Epidermal melanocyte (primary cell): ENCODE data around the gene SMU1.

Experiments
- DNase-seq: peaks from one replicate; pipeline ENCODE4 v3.0.0; 2011; ENCODE audit warnings: low spot score; ENCODE audit not compliant: insufficient read length

The SMU1 gene

DNA sequence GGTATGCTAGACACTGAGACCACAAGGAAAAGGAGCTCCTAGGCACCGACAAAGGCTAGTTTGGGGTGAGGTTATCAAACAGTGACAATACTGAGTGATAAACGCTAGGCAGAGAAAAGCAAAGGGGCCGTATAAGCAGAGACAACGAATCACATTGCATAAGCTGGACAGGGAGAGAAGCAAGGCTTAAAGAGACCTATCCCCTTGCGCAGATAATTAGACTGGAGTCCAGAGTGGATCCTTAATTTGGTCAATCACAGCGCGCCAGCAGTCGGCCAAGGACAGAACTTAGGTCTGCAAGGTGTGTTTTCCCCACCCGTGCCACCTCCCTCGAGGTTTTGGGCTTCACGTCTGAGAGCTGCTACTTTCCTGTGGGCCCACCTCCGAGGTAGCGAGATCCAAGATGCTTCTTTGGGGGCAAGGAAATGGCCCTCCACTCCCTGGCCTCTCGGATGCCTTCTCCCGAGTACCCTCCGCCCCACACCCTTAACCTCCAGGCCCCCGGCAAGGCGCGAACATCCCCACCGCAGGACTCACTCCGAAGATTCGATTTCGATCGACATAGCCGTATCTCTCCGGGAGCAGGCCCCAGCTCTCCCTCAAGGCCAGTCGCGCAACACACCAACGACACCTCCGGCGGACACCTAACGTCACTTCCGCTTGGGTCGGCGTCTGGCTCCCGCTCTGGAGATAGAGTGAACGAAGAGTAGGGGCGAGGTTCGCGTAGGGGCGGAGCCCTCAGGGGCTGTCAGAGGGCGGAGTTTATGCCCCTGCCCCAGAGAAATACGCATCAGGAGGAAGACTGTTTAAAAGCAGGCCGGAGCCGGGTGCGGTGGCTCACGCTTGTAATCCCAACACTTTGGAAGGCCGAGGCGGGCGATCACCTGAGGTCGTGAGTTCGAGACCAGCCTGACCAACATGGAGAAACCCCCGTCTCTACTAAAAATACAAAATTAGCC, at the start of gene SMU1:
Gene SMU1 (minus strand): TSS at position 629 of the 959 bp plus-strand sequence. CDS start 66 bp downstream, at position 563.
- DNase-seq = peak; percentile 92

DNA sequence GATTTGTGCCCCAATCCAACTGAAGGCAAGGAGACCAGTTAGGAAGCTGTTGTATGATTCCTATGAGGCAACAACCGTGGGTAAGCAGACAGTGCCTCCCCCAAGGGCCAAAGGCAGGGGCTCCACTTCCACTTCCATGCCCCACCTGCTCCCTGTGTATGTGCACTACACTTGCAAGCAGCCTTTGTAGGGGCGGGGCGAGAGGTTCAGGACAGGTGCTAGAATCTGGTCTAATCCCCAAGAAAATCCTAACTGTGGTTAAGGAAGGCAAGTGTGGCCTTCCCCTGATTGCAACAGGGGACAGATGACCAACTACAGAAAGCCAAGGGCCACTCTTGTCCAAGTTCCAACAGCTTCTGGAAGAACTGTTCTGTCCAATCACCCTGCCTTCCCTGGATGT, 49.0 kb upstream of the SMU1 start:
- DNase-seq = no peak

DNA sequence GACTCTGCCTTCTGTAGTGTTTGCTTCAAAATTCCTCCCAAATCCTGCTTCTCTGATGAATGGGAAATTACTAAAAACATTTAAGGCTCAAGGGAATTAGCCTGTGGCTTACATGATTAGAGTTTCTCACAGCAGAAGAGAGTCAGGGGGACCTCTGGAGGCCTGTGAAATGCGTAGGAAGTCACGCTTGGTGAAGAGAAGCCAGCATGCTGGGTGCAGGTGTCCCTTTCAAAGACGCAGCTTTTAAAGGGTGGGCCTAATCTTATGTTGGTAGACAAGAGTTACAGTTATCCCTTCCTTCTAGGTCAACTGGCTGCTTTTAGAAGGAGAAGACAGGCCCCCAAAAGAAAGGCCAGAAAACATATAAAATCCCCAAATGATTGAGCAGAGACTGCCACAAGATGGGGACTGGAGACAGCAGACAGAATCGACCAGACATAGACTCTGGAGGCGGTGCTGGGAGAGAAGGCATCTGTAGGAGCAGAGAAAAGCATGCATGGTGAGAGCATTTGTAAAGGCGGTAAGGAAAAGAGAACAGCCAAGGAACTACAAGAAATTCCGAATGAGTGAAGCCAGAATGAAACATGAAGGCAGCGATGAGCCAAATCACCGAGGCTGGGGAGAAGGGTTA, 48.4 kb upstream of the SMU1 start:
- DNase-seq = no peak

DNA sequence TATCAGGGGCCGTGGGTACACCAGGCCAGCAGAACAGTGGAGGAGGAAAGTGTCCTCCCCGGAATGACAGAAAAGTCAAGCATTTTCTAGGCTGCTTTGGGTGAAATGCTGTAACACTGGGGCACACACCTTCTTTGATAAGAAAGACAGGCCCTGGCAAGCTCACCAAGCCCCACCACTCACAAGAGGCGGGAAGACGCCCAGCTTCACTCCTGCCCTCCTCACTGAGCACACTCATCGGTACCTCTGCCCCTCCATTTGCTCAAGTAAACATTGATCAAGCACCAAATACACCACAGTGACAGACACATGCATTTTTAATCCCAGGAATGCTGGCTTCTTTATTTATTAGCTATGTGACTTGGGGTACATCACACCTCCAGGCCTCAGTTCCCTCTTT, 47.6 kb upstream of the SMU1 start:
- DNase-seq = no peak

DNA sequence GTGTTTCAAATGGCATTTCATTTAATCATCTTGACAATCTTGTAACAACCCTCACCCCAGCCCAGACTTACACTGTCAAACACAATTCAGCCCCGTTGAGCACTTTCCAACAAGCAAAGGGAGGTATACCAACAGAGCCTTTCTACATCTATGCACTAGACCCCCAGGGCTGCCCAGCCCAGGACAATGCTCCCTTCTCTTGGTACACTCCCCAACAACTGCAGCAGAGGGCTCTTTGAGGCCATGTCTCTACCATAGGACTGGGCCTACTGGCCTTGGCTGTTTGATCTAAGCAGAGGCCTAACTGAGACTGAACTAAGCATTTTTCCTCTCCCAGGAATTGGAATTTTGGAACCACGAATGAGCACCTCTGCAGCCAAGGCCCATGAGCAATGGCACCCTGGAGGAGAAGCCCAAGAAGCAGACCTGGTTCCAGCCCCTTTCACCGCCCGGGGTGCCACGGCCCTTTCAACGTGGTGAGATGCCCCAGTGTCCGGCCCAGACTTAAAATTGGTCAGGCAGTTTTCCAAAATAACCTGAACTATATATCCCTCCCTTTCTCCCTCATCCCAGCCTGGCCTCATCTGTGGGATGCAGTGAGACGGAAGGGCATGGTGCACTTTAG, 47.0 kb upstream of the SMU1 start:
- no peak for DNase-seq

DNA sequence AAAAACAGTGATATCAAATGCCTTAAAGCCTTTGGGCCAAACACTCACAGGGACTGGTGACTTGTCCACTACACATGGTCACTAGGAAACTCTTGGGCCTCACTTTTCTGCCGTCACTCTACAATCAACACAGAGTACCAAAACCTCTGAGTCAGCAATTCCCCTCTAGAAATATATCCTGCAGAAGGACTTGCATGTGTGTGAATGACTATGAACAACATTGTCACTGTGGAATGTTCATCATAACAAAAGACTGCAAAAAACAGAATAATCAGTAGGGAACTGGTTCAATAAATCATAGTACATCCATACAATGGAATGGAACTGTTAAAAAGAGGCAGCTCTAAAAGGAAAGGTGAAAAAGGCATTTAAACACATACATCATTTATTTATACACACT, 44.1 kb upstream of the SMU1 start:
- no peak for DNase-seq

DNA sequence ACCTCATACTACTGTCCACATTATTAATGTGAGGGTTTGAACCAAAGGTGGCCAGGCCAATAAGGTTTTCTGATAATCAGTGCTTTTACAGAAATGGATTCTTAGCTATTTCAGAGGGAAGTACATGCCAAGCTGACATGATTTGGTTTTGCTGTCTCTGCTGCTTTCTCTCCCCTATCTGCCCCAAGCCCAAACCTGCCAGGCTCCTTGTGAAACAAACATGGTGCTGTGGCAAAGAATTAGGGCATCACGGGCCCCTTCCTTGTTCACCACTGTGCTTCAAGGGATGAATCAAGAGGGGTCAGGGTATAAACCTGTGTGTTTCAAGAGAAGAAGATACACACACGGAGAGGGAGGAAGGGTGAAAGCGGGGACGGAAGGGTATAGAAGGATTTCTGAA, 41.3 kb upstream of the SMU1 start:
- no peak for DNase-seq

DNA sequence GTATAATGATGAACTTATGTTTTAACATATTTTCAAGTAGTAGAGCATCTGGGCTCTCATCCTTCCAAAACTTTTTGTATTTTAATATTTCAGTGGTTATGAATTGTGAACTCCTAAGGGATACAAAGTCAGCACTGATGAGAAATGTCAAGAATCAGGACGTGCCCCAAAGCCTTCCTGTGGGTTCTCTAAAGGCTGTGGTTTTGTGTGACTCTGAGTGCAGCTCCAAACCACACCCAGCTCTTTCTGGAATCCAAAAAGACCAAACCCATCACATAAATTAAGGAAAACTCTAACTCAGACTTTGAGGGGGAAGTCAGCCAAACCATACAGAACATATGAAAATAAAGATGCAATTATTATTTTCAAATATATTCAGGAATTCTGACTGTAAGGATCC, 40.8 kb upstream of the SMU1 start:
- DNase-seq = peak; percentile 51

DNA sequence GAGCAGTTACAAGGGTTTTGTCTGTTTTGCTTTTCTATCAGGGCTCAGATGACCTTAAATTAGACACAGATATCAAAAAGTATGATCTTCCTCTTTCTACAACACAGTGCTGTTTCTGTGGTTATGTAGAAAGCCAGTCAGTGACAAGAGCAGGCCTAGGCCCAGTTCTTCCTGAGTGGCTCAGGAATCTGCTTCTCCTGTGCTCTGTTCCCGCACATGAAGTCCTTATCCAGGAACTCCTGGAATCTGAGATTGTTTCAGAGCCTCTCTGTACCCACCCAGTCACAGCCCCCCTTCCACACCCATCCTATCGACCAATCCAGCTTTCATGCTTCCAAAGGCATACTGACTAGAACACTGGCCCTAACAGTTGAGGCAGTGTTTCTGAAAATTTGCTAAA, 40.4 kb upstream of the SMU1 start:
- DNase-seq = peak; percentile 30

DNA sequence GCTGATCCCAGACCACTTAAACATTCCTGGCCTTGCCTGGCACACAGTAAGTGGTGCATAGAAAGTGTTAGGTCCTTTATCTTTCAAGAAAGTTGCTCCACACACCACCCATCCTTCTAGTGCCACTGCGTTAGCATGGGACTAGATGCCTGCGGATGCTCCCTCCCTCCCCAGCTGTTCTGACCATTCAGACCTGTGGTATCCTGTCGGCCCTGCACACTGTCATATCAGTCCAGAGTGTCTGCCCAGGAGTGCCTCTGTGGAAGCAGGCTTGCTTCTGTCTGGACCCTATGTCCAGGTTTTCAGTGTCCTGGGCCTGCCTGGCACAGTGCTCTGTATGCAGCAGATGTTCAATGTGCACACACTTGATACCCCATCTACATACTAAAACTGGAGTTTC, 38.3 kb upstream of the SMU1 start:
- DNase-seq = no peak

DNA sequence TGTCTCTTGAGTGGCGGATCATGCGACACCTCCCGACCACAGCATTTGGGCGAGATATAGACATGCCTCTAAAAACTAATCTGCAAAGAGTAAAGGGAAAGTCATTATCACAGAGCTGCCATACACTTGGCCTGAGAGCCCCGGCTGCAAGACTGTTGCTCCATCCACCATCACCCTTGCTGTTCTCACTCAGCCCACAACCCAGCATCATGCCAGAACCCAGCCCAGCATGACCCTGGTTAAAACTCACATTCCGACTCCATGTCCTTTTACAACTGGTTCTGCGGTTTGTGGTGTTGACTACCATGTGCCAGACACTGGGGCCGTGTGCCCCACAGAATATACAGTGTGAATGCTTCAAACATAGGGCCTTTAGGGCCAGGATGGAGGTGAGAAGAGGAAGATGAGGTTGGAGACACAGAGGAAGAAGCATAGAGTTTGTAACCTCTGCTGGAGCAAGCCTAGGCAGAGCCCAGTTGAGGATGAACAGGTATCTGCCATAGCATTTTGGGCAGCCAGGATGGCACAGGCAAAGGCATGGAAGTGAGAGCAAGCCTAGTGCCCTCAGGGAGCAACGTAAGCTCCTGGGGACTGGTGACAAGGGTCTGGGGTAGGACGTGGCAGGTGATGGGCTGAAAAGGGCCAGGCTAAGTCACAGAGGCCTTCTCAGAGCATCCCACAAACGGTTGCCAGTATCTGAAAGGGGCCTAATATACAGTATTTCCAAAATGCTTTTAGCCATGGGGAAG, 37.5 kb upstream of the SMU1 start:
- DNase-seq = no peak

DNA sequence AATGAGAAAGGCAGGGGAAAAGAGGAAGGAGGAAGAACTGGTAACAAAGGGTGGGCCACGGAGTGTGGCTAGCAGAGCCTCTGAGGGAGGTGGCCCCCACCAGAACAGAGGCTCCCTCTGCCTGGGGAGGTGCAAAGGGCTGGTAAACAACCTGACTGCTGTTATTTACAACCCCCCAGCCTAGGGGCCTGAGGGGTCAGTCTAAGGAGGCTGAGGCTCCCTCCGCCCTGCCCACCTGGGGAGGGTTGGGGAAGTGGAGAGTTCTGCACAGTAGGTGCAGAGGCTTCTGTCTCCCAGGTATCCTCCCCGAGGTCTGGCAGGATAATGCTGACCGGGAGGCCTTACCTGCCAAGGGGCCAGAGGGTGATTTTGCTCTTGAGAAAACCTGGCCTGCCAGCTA, 35.6 kb upstream of the SMU1 start:
- DNase-seq = no peak

DNA sequence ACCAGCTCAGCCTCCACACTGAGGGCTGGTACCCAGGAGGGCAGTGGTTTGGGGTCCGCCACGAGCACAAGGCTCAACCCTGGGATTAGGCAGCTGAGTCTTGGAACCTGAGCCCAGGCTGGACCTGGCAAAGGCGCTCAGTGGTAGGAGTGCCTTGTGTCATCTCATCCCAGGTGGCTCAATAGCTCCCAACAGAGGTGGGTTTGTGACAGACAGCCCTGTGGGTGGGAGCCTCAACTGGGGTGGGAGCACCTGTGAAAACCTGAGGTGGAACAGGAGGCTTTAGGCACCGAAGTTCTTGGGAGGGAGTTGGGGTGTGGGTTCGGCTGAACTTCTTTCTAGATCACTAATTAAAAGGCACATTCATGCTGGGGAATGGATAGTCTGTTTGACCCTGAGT, 35.2 kb upstream of the SMU1 start:
- no peak for DNase-seq

DNA sequence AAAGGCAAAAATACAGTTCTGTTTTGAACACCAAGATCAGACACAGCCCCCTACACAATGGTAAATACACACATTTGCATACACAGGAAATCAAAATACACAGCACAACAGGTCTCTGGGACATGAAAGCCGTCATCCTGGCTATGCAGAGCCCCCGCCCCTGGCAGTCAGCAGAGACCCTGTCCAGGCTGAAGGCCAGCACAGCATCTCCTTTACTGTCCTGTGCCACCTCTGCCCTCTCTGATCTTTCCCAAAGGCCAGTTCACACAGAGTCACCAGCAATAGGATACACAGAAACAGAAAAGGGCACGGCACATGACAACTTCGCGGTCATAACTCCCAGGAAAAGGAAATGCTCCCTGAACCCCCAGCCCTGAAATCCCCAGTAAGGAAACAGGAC, 34.2 kb upstream of the SMU1 start:
- DNase-seq = no peak

DNA sequence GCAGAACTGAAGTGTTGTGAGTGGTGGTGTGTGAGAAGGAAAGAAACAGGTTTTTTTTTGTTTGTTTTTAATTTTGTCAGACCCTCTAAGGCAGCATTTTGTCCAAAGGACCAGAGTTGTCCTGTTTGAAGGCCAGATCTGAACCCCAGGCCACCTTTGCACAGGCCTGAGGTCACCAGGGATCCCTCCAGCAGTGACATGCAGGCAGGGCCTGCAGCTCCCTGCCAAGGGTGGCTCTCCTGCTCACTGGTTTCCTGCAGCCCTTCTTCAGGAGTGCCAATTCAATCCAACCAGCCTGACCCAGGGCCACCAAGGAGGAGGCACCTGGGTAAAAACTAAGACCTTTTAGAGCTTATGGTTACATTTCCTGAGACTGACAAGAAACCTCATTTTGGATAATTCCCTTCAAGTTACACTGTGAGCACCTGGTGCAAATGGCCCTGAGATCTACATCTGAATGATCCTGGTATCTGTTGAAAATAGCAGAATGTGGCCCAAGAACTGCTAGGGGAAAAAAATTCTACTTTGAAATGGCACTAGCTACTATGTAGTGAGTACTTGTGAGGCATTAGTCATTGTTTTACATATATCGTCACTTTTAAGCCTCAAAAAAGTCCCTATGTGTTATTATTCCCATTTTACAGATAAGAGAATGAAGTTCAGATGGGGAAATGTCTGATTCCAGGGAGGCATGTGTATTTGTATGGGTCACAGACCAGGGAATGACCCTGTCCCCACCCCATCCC, 33.5 kb upstream of the SMU1 start:
- no peak for DNase-seq

DNA sequence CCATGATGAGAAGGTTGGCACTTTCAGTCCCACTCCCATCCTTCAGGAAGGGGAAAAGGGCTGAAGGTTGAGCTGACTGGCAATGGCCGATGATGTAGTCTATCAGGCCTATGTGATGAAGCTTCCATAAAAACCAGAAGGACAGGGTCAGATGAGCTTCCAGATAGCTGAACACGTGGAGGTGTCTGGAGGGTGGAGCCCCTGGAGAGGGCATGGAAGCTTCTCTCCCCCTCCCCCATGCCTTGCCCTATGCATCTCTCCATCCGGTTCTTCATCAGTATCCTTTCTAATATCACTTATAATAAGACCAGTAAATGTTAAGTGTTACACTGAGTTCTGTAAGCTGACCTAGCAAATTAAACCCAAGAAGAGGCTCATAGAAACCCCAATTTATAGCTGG, 32.6 kb upstream of the SMU1 start:
- DNase-seq = no peak

DNA sequence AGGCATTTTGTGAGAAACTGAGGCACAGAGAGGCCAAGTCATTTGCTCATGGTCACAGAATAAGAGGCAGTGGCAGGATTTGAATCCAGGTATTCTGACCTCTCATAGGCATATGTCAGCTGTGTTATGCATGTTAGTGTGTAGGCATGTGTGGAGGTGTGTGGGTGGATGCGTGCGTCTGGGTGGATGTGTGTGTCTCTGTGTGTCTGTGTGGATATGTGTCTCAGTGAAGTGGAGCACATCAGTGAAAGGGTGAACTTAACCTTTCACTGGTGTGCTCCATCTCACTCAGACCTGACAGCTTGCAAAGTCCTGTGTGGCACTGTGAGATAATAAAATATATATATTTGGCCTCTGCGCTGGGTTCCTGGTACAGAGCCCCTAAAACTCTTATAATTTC, 32.0 kb upstream of the SMU1 start:
- no peak for DNase-seq

DNA sequence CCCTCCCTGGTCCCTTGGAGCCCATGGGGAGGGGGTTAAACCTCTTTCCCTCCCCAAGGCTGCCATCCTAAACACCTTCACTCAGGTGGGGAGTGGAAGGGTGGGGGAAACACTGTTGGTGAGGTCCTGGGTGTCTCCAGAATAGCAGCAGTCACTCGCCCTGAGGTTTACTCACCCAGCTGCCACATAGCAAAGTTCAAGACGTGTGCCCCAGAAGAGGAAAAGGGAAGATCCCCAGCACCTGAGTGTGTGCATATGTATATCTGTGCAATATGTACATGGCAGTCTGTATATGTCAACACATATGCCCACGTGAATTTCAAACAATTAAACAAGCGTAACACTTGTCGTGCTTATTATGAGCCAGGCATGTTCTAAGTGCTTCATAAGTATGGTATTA, 31.3 kb upstream of the SMU1 start:
- no peak for DNase-seq

DNA sequence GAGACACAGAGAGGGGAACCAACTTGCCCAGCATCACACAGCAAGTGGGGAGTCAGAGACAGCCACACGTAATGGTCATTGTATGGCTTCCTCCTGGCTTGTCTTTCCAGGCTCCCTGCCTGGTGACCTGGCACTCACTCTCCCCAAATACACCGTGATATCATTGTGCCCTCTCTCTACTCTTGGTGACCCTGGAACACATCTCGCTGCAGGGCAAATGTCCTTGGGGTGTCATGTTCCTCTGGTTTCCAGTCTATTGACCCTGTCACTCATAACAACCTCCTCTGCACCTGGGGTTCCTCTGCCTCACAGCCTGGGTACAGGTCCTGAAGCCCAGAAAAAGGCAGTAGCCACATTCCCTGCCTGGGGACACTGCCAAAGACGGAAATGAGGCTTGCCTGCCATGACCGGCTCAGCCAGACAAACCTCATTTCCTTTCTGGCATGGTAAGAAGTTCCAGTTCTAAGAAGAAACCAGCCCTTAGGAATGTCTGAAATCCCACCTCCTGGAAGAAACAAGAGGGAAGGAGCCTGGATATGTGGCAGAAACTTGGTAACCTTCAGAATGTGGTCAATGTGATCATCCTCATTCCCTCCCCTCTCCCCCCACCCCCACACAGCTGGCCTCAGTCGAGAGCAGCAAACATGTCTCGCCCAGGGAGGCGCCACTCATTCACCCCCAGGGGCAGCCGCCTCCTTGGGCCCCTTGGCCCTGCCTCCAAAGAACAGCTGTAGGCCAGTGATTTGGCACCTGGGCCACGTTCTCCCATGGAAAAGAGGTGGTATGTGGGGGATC, 30.6 kb upstream of the SMU1 start:
- no peak for DNase-seq

DNA sequence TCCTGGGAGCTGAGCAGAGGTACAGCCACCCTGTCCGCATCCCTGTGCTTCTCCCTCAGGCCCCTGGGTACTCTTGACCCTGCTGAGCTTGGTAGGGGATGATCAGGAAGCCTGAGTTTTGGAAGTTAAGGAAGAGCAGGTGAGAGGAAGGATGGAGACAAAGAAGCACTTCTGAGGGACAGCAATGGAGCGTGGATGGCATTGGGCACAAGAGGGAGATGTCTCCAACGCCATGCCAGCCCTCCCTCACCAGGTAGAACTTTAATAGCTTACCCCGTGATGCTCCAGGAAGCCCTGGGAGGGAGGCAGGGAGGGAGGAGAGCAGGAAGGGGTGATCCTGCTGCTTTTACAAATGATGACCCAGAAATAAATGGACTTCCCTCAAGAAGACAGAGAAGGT, 29.9 kb upstream of the SMU1 start:
- DNase-seq = no peak
